Upper lobe of left lung (tissue), 4 donors: ENCODE results near the gene TUBB1.

Experiments used
- CTCF ChIP-seq, 6 experiments: fragments of 450-650 bp in 4 of 6; fragments of 200-600 bp in 2 of 6; sonication (generic) in 2 of 6; IDR thresholded peaks; one replicate each; pipeline ENCODE4 v1.5.1; 2016 to 2019; ENCODE audit warnings: antibody characterized with exemption in 6 of 6
- POLR2A ChIP-seq, 4 donors: fragments of 450-650 bp; IDR thresholded peaks; one replicate each; pipeline ENCODE4 v1.5.1; 2016 to 2017; ENCODE audit warnings: antibody characterized with exemption in 4 of 4, mild to moderate bottlenecking in 2 of 4
- POLR2AphosphoS5 ChIP-seq, 2 donors: sonication (generic); formaldehyde crosslinking; IDR thresholded peaks; one replicate each; pipeline ENCODE4 v1.5.1; 2017; ENCODE audit warnings: antibody characterized with exemption in 2 of 2

- no peak for TF ChIP-seq CTCF (IDR thresholded peaks at IDR 0.05)
- TF ChIP-seq POLR2AphosphoS5 (IDR thresholded peaks at IDR 0.05): no peak
- no peak for TF ChIP-seq POLR2A (IDR thresholded peaks at IDR 0.05)
These were observed 23.0 kb upstream of the TUBB1 start for GRCh38 chr20:58996226-58996611.
